Upper lobe of left lung (tissue), 4 donors: ENCODE data around the gene RPS3.
A peak's percentile ranks its signal among the peaks of the same experiment; 100 is the strongest.

ENCODE experiments used
- CTCF ChIP-seq, 6 experiments: fragments of 450-650 bp in 4 of 6; fragments of 200-600 bp in 2 of 6; sonication (generic) in 2 of 6; IDR thresholded peaks; one replicate each; pipeline ENCODE4 v1.5.1; 2016 to 2019; ENCODE audit warnings: antibody characterized with exemption in 6 of 6
- EP300 ChIP-seq, 4 donors: sonication (generic); formaldehyde crosslinking; IDR thresholded peaks; one replicate each; pipeline ENCODE4 v1.5.1; 2017; ENCODE audit warnings: antibody characterized with exemption in 4 of 4, control low read depth in 2 of 4
- POLR2A ChIP-seq, 4 donors: fragments of 450-650 bp; IDR thresholded peaks; one replicate each; pipeline ENCODE4 v1.5.1; 2016 to 2017; ENCODE audit warnings: antibody characterized with exemption in 4 of 4, mild to moderate bottlenecking in 2 of 4

DNA sequence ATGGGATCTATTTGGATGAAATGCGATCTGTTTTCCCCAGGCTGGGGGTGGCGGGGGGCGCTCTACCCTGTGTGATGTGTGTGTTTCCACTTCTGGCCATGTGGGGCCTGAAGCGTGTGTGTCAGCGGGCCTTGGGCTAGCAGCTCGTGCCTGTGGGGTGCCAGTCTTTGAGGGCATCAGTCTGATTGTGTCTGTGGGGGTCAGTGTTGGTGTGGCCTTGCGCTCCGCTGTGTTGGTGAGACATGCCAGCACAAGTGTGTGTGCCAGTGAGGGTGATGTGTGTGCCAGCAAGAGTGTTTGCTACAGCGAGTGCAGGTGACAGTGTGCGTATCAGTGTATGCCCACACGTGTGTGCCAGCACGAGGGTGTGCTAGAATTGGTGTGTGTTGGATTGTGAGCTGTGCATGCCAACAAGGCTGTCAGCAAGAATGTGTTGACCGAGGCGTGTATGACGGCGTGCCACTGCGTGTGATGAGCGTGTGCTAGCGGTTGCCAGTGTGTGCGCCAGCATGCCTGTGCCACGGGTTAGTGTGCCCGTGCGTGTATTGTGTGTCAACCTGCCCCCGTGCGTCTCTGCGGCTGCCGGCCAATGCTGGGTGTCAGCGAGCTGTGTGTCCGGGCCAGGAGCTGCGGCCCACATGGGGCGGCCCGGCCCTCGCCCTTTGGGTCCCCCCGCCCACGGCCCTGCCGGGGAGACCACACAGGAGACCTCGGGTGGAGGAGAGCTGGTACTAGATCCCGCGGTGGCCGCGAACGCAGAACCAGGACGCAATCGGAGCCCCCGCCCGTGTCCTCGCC is 48.4 kb upstream of the RPS3 start:
- TF ChIP-seq POLR2A (IDR thresholded peaks at IDR 0.05), result no peak
- peak in 4 of 6 experiments; percentile 7 to 33 (median 24) for TF ChIP-seq CTCF (IDR thresholded peaks at IDR 0.05)
- no peak for TF ChIP-seq EP300 (IDR thresholded peaks at IDR 0.05)
